Stomach (tissue), 9 donors: ENCODE results near the gene INPP4B. TPM values are rescaled to one million over a fixed set of nuclear protein-coding genes. Genes with fewer than 3 reads are reported as not detected.

Experiments used
- DNase-seq, 2 donors: peaks; one replicate each; pipeline versions ENCODE4 v3.0.0 to v3.0.0-alpha.2; 2013 to 2019
- H3K27ac ChIP-seq, 5 donors: fragments of 200-600 bp in 4 of 5; sonication (generic) in 4 of 5; one replicate each; pipeline ENCODE4 v1.5.1; 2013 to 2019; ENCODE audit warnings: mild to moderate bottlenecking in 1 of 5, moderate library complexity in 1 of 5
- H3K27me3 ChIP-seq, 3 donors: fragments of 200-600 bp; sonication (generic); one replicate each; pipeline ENCODE4 v1.5.1; 2017 to 2019; ENCODE audit warnings: mixed run types in 1 of 3
- H3K36me3 ChIP-seq, 4 donors: fragments of 200-600 bp; sonication (generic); 1 replicate in 3 of 4; 2 replicates in 1 of 4; pipeline ENCODE4 v1.5.1; 2016 to 2019
- H3K4me1 ChIP-seq, 4 donors: fragments of 200-600 bp; sonication (generic); one replicate each; pipeline ENCODE4 v1.5.1; 2016 to 2019
- H3K4me3 ChIP-seq, 4 donors: fragments of 200-600 bp; sonication (generic) in 3 of 4; one replicate each; pipeline ENCODE4 v1.5.1; 2016 to 2019; ENCODE audit warnings: mild to moderate bottlenecking in 1 of 4
- H3K9me3 ChIP-seq, 4 donors: fragments of 200-600 bp; sonication (generic); one replicate each; pipeline ENCODE4 v1.5.1; 2016 to 2019
- EP300 ChIP-seq: sonication (generic); formaldehyde crosslinking; IDR thresholded peaks from one replicate; pipeline ENCODE4 v1.6.1; 2017; ENCODE audit warnings: antibody characterized with exemption
- POLR2A ChIP-seq, 4 donors: fragments of 450-650 bp; IDR thresholded peaks; one replicate each; pipeline ENCODE4 v1.6.1; 2016; ENCODE audit warnings: antibody characterized with exemption in 4 of 4, control low read depth in 2 of 4, mild to moderate bottlenecking in 1 of 4, moderate library complexity in 1 of 4
- POLR2AphosphoS5 ChIP-seq, 3 donors: sonication (generic); formaldehyde crosslinking; IDR thresholded peaks; one replicate each; pipeline ENCODE4 v1.6.1; 2016; ENCODE audit warnings: antibody characterized with exemption in 3 of 3
- WGBS, 5 donors: extraction: QIAGEN DNeasy Blood & Tissue Kit in 3 of 5; methylation state at CpG; one replicate each; pipeline versions ENCODE4 v1.1.5 to v1.1.7; 2013 to 2018; 5-methylcytosine and 5-hydroxymethylcytosine counted together
- intact Hi-C: fragments of 100-400 bp; cut with DNase I; formaldehyde crosslinking; loops from one replicate; pipeline ENCODE4 v1.15.1; 2023; ENCODE audit warnings: low total_unique reads
- polyA plus RNA-seq, 3 donors: library from polyadenylated mRNA; stranded (reverse); fragments of 200-250 nt; gene quantifications; one replicate each; pipeline ENCODE4 v1.2.3, GENCODE V29; 2013
- total RNA-seq, 5 donors: library from RNA; depleted of rRNA; stranded (reverse); fragments of >200 nt; gene quantifications; one replicate each; pipeline versions ENCODE4 v1.1.0 to v1.2.3, GENCODE V29; 2014 to 2016
- TF ChIP-seq, protein P1 (sequence below), 7 experiments: fragments of 450-650 bp in 4 of 7; fragments of 200-600 bp in 3 of 7; sonication (generic) in 3 of 7; IDR thresholded peaks; one replicate each; pipeline ENCODE4 v1.5.1; 2016 to 2019; ENCODE audit warnings: antibody characterized with exemption in 7 of 7, control low read depth in 2 of 7, mild to moderate bottlenecking in 1 of 7
- donor health status: healthy with polysubstance abuse.
- donor health status: Bipolar disorder and iron deficiency.
- donor health status: healthy.

INPP4B gene
- total and polyA plus RNA-seq, 8 donors = 1.4 to 96.9 (median 11.7) TPM

- H3K4me3 ChIP-seq = no peak overlapping the region
- no peak overlapping the region for H3K27ac ChIP-seq
- no peaks in the 10 kb centered on the region for H3K27me3 ChIP-seq
- no peaks in the 10 kb centered on the region for H3K36me3 ChIP-seq
- H3K4me1 ChIP-seq = no peaks in the 10 kb centered on the region
- DNase-seq = no peak
- intact Hi-C loops = no loop called here
- TF ChIP-seq EP300 (no peak), POLR2A (IDR thresholded peaks at IDR 0.05) (no peak), POLR2AphosphoS5 (IDR thresholded peaks at IDR 0.05) (no peak)
- TF ChIP-seq, protein P1, sequence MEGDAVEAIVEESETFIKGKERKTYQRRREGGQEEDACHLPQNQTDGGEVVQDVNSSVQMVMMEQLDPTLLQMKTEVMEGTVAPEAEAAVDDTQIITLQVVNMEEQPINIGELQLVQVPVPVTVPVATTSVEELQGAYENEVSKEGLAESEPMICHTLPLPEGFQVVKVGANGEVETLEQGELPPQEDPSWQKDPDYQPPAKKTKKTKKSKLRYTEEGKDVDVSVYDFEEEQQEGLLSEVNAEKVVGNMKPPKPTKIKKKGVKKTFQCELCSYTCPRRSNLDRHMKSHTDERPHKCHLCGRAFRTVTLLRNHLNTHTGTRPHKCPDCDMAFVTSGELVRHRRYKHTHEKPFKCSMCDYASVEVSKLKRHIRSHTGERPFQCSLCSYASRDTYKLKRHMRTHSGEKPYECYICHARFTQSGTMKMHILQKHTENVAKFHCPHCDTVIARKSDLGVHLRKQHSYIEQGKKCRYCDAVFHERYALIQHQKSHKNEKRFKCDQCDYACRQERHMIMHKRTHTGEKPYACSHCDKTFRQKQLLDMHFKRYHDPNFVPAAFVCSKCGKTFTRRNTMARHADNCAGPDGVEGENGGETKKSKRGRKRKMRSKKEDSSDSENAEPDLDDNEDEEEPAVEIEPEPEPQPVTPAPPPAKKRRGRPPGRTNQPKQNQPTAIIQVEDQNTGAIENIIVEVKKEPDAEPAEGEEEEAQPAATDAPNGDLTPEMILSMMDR (IDR thresholded peaks at IDR 0.05) = no peak
- no peaks in the 10 kb centered on the region for H3K9me3 ChIP-seq
Measured at GRCh38 chr4:142222127-142222526, 624.0 kb downstream of the INPP4B start.

GRCh38 chr4:142218726-142219125 is 627.4 kb downstream of the INPP4B start:
- no peaks in the 10 kb centered on the region for H3K9me3 ChIP-seq
- H3K4me3 ChIP-seq = no peak overlapping the region
- no peaks in the 10 kb centered on the region for H3K36me3 ChIP-seq
- intact Hi-C loops = no loop called here
- no peaks in the 10 kb centered on the region for H3K4me1 ChIP-seq
- no peak for DNase-seq
- no peaks in the 10 kb centered on the region for H3K27me3 ChIP-seq
- TF ChIP-seq, protein P1 (IDR thresholded peaks at IDR 0.05) = no peak
- TF ChIP-seq POLR2AphosphoS5 (IDR thresholded peaks at IDR 0.05) (no peak), EP300 (no peak), POLR2A (IDR thresholded peaks at IDR 0.05) (no peak)
- H3K27ac ChIP-seq = no peak overlapping the region
- WGBS, 5 donors = 55 to 91% (median 67%) methylated on average over 1 of the region's 1 CpG

DNA sequence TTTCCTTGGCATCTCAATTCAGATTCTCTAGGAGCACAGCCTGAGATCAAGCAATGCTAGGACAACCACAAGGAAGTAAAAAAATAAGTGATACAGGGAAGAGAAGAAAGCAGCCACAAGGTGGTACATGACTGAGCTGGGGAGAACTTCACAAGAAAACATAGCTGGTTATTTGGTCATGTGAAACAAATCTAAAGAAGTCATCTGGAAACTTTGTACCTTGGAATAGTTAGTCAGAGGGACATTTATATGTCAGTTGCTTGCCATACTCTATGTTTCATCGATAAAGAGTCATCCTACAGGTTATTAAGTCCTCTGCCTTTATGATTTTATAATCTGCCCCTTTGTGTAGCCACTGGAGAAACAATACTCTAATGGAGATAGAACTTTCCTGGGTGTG is 634.7 kb downstream of the INPP4B start:
- Histone ChIP-seq H3K27ac (no peak overlapping the region), H3K9me3 (no peaks in the 10 kb centered on the region), H3K36me3 (peaks cover 0 to 7% (median 0%) of the 10 kb centered on the region in 4 donors), H3K27me3 (no peaks in the 10 kb centered on the region), H3K4me3 (no peak overlapping the region), H3K4me1 (no peaks in the 10 kb centered on the region)
- intact Hi-C loops = no loop called here
- WGBS, 5 donors = 88 to 96% (median 94%) methylated on average over 1 of the region's 1 CpG
- TF ChIP-seq EP300 (no peak), POLR2A (IDR thresholded peaks at IDR 0.05) (no peak), POLR2AphosphoS5 (IDR thresholded peaks at IDR 0.05) (no peak)
- TF ChIP-seq, protein P1 (IDR thresholded peaks at IDR 0.05) = no peak
- peak in 1 of 2 donors; percentile 4 for DNase-seq

- Histone ChIP-seq H3K27ac (no peak overlapping the region), H3K36me3 (peaks cover 0 to 7% (median 0%) of the 10 kb centered on the region in 4 donors), H3K27me3 (no peaks in the 10 kb centered on the region), H3K4me3 (no peak overlapping the region), H3K9me3 (no peaks in the 10 kb centered on the region), H3K4me1 (no peaks in the 10 kb centered on the region)
- DNase-seq = peak in 1 of 2 donors; percentile 22
- TF ChIP-seq, protein P1 (IDR thresholded peaks at IDR 0.05) = no peak
- no peak for TF ChIP-seq EP300
- TF ChIP-seq POLR2AphosphoS5 (IDR thresholded peaks at IDR 0.05) = no peak
- no peak for TF ChIP-seq POLR2A (IDR thresholded peaks at IDR 0.05)
- intact Hi-C loops = no loop called here
Measured at GRCh38 chr4:142203505-142203904, 642.6 kb downstream of the INPP4B start.
